Smooth muscle cell (in vitro differentiated cells): ENCODE measurements around the gene EIF4G1. TPM values are rescaled to one million over a fixed set of nuclear protein-coding genes. Genes with fewer than 3 reads are reported as not detected.

ENCODE experiments used
- DNase-seq: peaks from one replicate; lab custom pipeline; 2025; ENCODE audit not compliant: unreplicated experiment; lab: John Stamatoyannopoulos, UW
- H2AFZ ChIP-seq: fragments of 200-600 bp; sonication (generic); 2 replicates; pipeline ENCODE4 v1.6.0; 2016; ENCODE audit warnings: antibody characterized with exemption, low read depth, mild to moderate bottlenecking
- H3F3A ChIP-seq: fragments of 200-600 bp; sonication (generic); 2 replicates; pipeline ENCODE4 v1.6.0; 2017; ENCODE audit warnings: antibody characterized with exemption, low read depth
- H3K27ac ChIP-seq: fragments of 200-600 bp; sonication (generic); 2 replicates; pipeline ENCODE4 v1.5.1; 2016; ENCODE audit warnings: low read depth, mild to moderate bottlenecking
- H3K27me3 ChIP-seq: fragments of 200-600 bp; sonication (generic); 2 replicates; pipeline ENCODE4 v1.6.1; 2016; ENCODE audit warnings: low read depth, mild to moderate bottlenecking
- H3K36me3 ChIP-seq: fragments of 200-600 bp; sonication (generic); 2 replicates; pipeline ENCODE4 v1.5.1; 2016; ENCODE audit warnings: low read depth
- H3K4me1 ChIP-seq: fragments of 200-600 bp; sonication (generic); 2 replicates; pipeline ENCODE4 v1.5.1; 2016; ENCODE audit warnings: low read depth
- H3K4me2 ChIP-seq: fragments of 200-600 bp; sonication (generic); 2 replicates; pipeline ENCODE4 v1.6.0; 2016; ENCODE audit warnings: mild to moderate bottlenecking
- H3K4me3 ChIP-seq: fragments of 200-600 bp; sonication (generic); 2 replicates; pipeline ENCODE4 v1.5.1; 2016; ENCODE audit warnings: mild to moderate bottlenecking
- H3K79me2 ChIP-seq: fragments of 200-600 bp; sonication (generic); 2 replicates; pipeline ENCODE4 v1.6.0; 2016; ENCODE audit warnings: low read depth, mild to moderate bottlenecking
- H3K9ac ChIP-seq: fragments of 200-600 bp; sonication (generic); 2 replicates; pipeline ENCODE4 v1.6.0; 2016; ENCODE audit warnings: low read depth
- H3K9me3 ChIP-seq: fragments of 200-600 bp; sonication (generic); replicated peaks from 2 replicates; pipeline ENCODE4 v1.5.1; 2016; ENCODE audit warnings: low read depth
- H4K20me1 ChIP-seq: fragments of 200-600 bp; sonication (generic); 2 replicates; pipeline ENCODE4 v1.6.0; 2016; ENCODE audit warnings: low read depth
- WGBS: methylation state at CpG from one replicate; pipeline ENCODE4 v1.1.7; 2016; ENCODE audit warnings: low lambda C conversion rate; 5-methylcytosine and 5-hydroxymethylcytosine counted together
- polyA plus RNA-seq: library from polyadenylated mRNA; unstranded; fragments of >200 nt; fragmentation: Nextera tagmentation; extraction: Ambion mirVana; gene quantifications from 2 replicates; pipeline ENCODE4 v1.2.1, GENCODE V29; 2016
- total RNA-seq: library from RNA; depleted of rRNA; stranded (reverse); fragments of >200 nt; gene quantifications from 2 replicates; pipeline ENCODE4 v1.2.3, GENCODE V29; 2014
- TF ChIP-seq, protein P1 (sequence below): fragments of 200-600 bp; sonication (generic); IDR thresholded peaks from 2 replicates; pipeline ENCODE4 v1.5.1; 2017; ENCODE audit warnings: borderline replicate concordance, mild to moderate bottlenecking, antibody characterized with exemption; ENCODE audit not compliant: insufficient read depth, poor library complexity, severe bottlenecking

The EIF4G1 gene
- total and polyA plus RNA-seq, 2 experiments from 2014 or later, result 171 to 198 TPM

- H3K36me3 ChIP-seq, result no peaks in the 10 kb centered on the region
- no peak overlapping the region for H3K9ac ChIP-seq
- H3K27me3 ChIP-seq, result peaks cover 18% of the 10 kb centered on the region
- TF ChIP-seq, protein P1, sequence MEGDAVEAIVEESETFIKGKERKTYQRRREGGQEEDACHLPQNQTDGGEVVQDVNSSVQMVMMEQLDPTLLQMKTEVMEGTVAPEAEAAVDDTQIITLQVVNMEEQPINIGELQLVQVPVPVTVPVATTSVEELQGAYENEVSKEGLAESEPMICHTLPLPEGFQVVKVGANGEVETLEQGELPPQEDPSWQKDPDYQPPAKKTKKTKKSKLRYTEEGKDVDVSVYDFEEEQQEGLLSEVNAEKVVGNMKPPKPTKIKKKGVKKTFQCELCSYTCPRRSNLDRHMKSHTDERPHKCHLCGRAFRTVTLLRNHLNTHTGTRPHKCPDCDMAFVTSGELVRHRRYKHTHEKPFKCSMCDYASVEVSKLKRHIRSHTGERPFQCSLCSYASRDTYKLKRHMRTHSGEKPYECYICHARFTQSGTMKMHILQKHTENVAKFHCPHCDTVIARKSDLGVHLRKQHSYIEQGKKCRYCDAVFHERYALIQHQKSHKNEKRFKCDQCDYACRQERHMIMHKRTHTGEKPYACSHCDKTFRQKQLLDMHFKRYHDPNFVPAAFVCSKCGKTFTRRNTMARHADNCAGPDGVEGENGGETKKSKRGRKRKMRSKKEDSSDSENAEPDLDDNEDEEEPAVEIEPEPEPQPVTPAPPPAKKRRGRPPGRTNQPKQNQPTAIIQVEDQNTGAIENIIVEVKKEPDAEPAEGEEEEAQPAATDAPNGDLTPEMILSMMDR, result no peak
- peaks cover 22% of the 10 kb centered on the region for H3K4me1 ChIP-seq
- H3K4me3 ChIP-seq, result peak overlapping the region; percentile 57
- DNase-seq, result no peak
- no peaks in the 10 kb centered on the region for H3K9me3 ChIP-seq
- no peak overlapping the region for H2AFZ ChIP-seq
- no peaks in the 10 kb centered on the region for H3K79me2 ChIP-seq
- H3K4me2 ChIP-seq, result peak overlapping the region; percentile 88
- H4K20me1 ChIP-seq, result no peaks in the 10 kb centered on the region
- H3K27ac ChIP-seq, result no peak overlapping the region
- 3% methylated on average over 35 of the region's 42 CpGs for WGBS
- H3F3A ChIP-seq, result no peaks in the 10 kb centered on the region
Observed at GRCh38 chr3:184380627-184381260, 66.3 kb downstream of the EIF4G1 start.

GRCh38 chr3:184381261-184382224, 67.1 kb downstream of the EIF4G1 start:
- Histone ChIP-seq H3K9me3 (no peaks in the 10 kb centered on the region), H3K4me3 (peak overlapping the region; percentile 57), H3K79me2 (no peaks in the 10 kb centered on the region), H3K9ac (no peak overlapping the region), H3K4me2 (peak overlapping the region; percentile 88), H3F3A (no peaks in the 10 kb centered on the region), H2AFZ (no peak overlapping the region), H3K4me1 (peaks cover 22% of the 10 kb centered on the region), H3K27me3 (peaks cover 18% of the 10 kb centered on the region), H4K20me1 (no peaks in the 10 kb centered on the region), H3K27ac (no peak overlapping the region), H3K36me3 (no peaks in the 10 kb centered on the region)
- no peak for DNase-seq
- TF ChIP-seq, protein P1, result no peak
- WGBS, result 11% methylated on average over 55 of the region's 55 CpGs

DNA sequence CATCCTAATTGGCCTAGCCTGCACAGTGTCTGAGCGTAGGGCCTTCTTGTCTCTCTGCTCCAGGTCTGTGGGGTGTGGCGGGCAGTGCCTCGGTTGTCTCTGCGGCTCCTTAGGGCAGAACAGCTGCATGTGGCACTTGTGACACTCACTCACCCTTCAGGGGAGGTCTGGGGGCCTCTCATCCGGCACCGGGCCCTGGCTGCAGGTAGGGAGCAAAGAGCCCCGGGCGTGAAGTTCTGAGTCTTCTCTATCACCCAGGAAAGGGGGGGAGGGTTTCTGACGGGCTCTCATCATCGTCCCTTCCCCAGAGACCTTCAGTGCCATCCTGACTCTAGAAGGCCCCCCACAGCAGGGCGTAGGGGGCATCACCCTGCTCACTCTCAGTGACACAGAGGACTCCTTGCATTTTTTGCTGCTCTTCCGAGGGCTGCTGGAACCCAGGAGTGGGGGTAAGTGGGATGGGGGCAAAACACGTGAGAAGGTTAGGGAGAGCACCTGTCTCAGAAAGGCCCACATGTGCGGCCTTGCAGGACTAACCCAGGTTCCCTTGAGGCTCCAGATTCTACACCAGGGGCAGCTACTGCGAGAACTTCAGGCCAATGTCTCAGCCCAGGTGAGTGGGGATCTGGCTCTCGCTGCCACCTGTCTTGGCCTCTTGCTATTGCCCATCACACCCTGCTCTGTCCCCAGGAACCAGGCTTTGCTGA, 68.1 kb downstream of the EIF4G1 start:
- no peaks in the 10 kb centered on the region for H3K9me3 ChIP-seq
- peaks cover 21% of the 10 kb centered on the region for H3K4me1 ChIP-seq
- H3K4me3 ChIP-seq, result no peak overlapping the region
- H3K27me3 ChIP-seq, result peaks cover 18% of the 10 kb centered on the region
- no peak overlapping the region for H3K4me2 ChIP-seq
- no peak overlapping the region for H2AFZ ChIP-seq
- 91% methylated on average over 16 of the region's 16 CpGs for WGBS
- no peaks in the 10 kb centered on the region for H3K79me2 ChIP-seq
- H3K27ac ChIP-seq, result no peak overlapping the region
- H3F3A ChIP-seq, result no peaks in the 10 kb centered on the region
- no peaks in the 10 kb centered on the region for H3K36me3 ChIP-seq
- no peak overlapping the region for H3K9ac ChIP-seq
- no peaks in the 10 kb centered on the region for H4K20me1 ChIP-seq
- TF ChIP-seq, protein P1, result no peak
- DNase-seq, result no peak
